Stimulated activated CD8-positive, alpha-beta memory T cell treated with anti-CD3 and anti-CD28 coated beads, Interleukin-7, amount 100 ng/mL, for 24 hours (primary cell): ENCODE measurements around the gene CEP20.

ENCODE experiments used
- DNase-seq: peaks from one replicate; pipeline ENCODE4 v3.0.0-alpha.2; 2020; ENCODE audit warnings: low read depth

The CEP20 gene

DNA sequence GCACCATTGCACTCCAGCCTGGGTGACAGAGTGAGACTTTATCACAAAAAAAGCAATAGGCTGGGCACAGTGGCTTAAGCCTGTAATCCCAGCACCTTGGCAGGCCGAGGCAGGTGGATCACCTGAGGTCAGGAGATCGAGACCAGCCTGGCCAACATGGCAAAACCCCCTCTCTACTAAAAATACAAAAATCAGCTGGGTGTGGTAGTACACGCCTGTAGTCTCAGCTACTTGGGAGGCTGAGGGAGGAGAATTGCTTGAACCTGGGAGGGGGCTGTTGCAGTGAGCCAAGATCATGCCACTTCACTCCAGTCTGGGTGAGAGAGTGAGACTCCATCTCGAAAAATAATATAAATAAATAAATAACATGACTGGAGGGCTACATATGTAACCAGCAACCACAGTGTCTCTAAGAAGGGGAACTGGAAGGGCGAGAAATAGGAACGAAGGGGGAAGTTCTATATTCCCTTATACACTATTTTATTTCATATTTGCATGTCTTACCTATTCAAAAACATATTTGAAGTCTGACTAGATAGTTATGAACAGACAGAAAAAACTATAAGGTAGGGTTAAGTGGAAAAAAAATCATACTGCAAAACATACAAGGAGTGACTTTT, 57.5 kb downstream of the CEP20 start:
- DNase-seq: no peak

DNA sequence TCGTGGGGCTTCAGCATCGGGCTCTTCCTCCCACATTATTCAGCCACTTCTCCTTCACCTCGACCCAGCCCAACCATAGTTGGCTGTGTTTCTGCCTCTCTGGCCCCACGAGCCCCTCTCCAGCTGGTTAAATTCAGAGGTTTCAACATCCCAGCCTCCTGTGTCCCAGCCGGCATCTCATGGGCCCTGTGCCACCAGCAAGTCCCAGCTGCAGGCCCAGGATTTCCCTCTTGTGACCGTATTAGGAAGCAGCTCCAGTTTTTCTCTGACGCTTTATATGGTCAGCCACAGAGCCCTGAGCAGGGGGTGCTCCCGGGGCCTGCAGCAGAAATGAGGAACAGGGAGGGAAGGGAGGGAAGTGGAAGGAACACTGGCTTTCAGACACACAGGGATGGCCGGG, 58.9 kb downstream of the CEP20 start:
- no peak for DNase-seq

DNA sequence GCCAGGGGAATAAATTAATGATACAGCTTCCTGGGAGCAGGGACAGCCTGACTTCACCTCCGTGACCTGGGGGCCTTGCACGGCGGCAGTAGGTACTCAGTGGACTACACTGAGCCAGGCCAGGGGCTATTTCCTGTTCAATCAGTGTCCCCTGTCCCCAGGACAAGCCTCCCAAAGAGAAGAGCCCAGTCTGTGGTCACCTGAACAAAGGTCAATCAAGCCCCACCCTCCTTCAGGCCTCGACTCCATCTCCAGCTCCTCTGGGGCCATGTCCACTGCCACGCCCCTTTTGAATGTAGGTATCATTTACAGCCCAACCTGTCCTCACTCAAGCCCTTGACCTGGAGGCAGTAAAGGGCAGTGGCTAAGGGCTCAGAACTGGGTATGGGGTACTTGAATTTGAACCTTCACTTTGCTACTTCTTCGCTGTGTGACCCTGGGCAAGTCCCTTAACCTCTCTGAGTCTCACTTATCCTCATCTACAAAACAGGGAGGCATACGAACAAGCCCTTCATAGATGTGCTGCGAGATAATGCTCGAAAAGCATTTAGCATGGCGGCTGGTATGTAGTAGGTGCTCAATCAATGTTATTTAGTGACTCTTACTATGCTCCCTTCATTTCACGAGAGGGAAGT, 60.6 kb downstream of the CEP20 start:
- no peak for DNase-seq

GRCh38 chr16:15827299-15827698, 61.1 kb downstream of the CEP20 start:
- no peak for DNase-seq

- DNase-seq: no peak
Observed at GRCh38 chr16:15825750-15826305, 62.6 kb downstream of the CEP20 start.

- no peak for DNase-seq
Observed at GRCh38 chr16:15822957-15823356, 65.4 kb downstream of the CEP20 start.

DNA sequence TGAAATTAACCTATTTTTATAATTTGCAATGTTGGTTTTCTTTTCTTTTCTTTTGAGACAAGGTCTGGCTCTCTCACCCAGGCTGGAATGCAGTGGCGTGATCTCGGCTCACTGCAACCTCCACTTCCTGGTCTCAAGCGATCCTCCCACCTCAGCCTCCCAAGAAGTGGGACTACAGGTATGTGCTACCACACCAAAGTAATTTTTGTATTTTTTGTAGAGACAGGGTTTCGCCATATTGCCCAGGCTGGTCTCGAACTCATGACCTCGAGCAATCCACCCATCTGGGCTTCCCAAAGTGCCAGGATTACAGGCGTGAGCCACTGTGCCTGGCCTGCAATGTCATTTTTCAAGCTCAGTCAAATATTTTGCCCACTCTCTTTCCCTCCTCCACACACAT, 67.6 kb downstream of the CEP20 start:
- DNase-seq: no peak

DNA sequence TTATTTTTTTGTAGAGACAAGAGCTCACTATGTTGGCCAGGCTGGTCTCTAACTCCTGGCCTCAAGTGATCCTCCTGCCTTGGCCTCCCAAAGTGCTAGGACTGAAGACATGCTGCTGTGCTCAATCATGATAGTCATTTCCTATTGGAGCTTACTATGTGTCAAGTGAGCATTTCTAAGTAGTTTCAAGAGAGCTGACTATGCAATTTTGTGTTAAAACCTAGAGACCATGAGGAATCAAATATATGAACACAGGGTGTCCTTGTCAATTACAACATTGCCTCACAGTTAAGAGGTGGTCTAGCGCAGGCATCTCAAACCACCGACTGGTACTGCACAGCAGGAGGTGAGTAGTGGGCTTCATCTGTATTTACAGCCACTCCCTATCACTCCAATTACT, 69.4 kb downstream of the CEP20 start:
- DNase-seq: no peak

DNA sequence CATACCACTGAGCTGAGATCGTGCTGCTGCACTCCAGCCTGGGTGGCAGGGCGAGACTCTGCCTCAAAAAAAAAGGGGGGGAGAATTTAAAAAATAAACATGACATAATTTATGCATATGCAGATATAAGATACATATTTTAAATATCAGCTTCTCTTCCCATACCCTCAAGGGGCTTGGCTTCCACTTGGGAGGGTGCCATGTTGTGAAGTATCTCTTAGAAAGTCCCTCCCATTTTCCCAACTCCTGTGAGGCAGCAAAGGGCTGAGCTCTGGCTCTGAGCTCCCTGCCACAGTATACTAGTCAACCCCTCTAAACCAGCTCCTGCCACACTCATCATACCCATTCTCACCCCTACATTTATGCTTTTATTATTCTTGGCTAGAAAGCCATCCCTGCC, 71.0 kb downstream of the CEP20 start:
- no peak for DNase-seq

- DNase-seq: no peak
Observed at GRCh38 chr16:15816228-15816627, 72.2 kb downstream of the CEP20 start.
